Calu3 (cell line): ENCODE data around the gene NUDT22. TPM values are rescaled to one million over a fixed set of nuclear protein-coding genes. Genes with fewer than 3 reads are reported as not detected.

Experiments used
- BruUV-seq: library from RNA; stranded (reverse); fragments of 400-500 nt; replicated peaks from 2 replicates; lab custom pipeline; 2021; lab: Mats Ljungman, UMichigan
- CTCF ChIA-PET: fragments of 300-600 bp; sonication (Branson Sonifier 250); formaldehyde crosslinking; loops from one replicate; lab custom pipeline; 2022; ENCODE audit warnings: antibody characterized with exemption; lab: Charles Lee
- DNase-seq: peaks from one replicate; pipeline ENCODE4 v3.0.0; 2022
- H3K27ac Mint-ChIP-seq: one replicate; pipeline ENCODE4 v1.8.0; 2022; ENCODE audit warnings: mixed read lengths; ENCODE audit not compliant: unreplicated experiment
- H3K27me3 Mint-ChIP-seq: one replicate; pipeline ENCODE4 v1.8.0; 2022; ENCODE audit warnings: mixed read lengths; ENCODE audit not compliant: unreplicated experiment
- H3K36me3 Mint-ChIP-seq: one replicate; pipeline ENCODE4 v1.8.0; 2022; ENCODE audit warnings: mild to moderate bottlenecking, moderate library complexity, mixed read lengths; ENCODE audit not compliant: insufficient read depth, unreplicated experiment
- H3K4me1 Mint-ChIP-seq: one replicate; pipeline ENCODE4 v1.8.0; 2022; ENCODE audit warnings: mild to moderate bottlenecking, low read depth, mixed read lengths; ENCODE audit not compliant: unreplicated experiment
- H3K4me3 Mint-ChIP-seq: one replicate; pipeline ENCODE4 v1.8.0; 2022; ENCODE audit warnings: mild to moderate bottlenecking, low read depth, moderate library complexity, mixed read lengths; ENCODE audit not compliant: unreplicated experiment
- H3K9me3 Mint-ChIP-seq: one replicate; pipeline ENCODE4 v1.8.0; 2022; ENCODE audit warnings: low read depth, mixed read lengths; ENCODE audit not compliant: unreplicated experiment
- intact Hi-C: fragments of 100-400 bp; cut with micrococcal nuclease; formaldehyde crosslinking; loops from one replicate; pipeline ENCODE4 v1.10.0; 2022; ENCODE audit not compliant: unreplicated experiment
- total RNA-seq: library from RNA; stranded (reverse); gene quantifications from 2 replicates; pipeline ENCODE4 v1.2.3, GENCODE V29; 2022
- TF ChIP-seq, protein P1 (sequence below): fragments of 200-600 bp; IDR thresholded peaks from one replicate; pipeline ENCODE4 v1.8.0; 2022; ENCODE audit warnings: antibody characterized with exemption; ENCODE audit not compliant: unreplicated experiment

NUDT22 gene
- total RNA-seq, 1 experiment from 2014 or later, result 58.7 TPM

DNA sequence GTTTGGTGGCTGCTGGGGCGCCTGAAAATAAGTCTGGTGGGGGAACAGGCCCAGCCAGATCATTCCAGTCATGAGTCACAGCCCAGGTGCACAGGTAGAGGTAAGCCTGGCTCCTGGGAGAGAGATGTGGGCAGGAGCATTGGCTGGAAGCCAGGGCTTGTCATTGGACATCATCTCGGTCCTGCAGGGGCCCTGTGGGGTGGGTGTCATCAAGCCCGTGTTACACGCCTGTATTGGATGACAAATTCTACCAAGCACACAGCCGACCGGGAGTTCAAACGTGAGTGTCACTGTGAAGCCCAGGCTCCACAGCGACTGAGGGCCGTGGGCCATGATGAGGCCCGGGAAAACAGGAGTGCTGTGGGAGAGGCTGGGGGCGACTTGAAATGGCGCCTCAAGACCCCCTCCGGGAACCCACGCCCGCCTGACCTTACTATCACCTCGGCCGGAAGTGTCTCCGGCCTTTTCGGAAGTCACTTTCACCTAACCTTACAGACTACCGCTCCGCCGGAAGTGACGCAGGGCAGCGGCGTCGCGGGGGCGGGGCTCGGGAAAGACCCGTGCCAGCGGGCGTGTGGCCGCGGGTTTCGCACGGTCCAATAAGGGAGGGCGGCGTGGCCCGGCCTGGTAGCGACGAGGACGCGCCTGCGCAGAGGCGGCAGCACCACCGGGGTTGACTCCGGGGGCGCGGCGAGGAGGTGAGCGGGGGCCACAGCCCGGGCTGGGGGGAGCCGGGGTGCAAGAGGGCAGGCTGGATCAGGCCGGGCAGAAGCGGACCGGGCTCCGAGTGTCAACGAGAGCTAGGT is 14.6 kb downstream of the NUDT22 start, which contains the start of gene FKBP2:
Gene FKBP2, plus strand, starts transcription at position 661 of the 806 bp plus-strand sequence. CDS start 1,293 bp downstream, outside the sequence.
- TF ChIP-seq, protein P1, sequence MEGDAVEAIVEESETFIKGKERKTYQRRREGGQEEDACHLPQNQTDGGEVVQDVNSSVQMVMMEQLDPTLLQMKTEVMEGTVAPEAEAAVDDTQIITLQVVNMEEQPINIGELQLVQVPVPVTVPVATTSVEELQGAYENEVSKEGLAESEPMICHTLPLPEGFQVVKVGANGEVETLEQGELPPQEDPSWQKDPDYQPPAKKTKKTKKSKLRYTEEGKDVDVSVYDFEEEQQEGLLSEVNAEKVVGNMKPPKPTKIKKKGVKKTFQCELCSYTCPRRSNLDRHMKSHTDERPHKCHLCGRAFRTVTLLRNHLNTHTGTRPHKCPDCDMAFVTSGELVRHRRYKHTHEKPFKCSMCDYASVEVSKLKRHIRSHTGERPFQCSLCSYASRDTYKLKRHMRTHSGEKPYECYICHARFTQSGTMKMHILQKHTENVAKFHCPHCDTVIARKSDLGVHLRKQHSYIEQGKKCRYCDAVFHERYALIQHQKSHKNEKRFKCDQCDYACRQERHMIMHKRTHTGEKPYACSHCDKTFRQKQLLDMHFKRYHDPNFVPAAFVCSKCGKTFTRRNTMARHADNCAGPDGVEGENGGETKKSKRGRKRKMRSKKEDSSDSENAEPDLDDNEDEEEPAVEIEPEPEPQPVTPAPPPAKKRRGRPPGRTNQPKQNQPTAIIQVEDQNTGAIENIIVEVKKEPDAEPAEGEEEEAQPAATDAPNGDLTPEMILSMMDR, result no peak
- Mint-ChIP-seq H3K4me1 (peaks cover 42% of the 10 kb centered on the region), H3K27me3 (no peaks in the 10 kb centered on the region), H3K4me3 (peak within 1 kb of the TSS; percentile 96), H3K36me3 (peaks cover 95% of the 10 kb centered on the region), H3K9me3 (no peaks in the 10 kb centered on the region), H3K27ac (peak within 1 kb of the TSS; percentile 89)
- CTCF ChIA-PET, result interaction anchor here (1.1 kb wide), 2 partner anchors 11 to 28 kb away, joined by 3 to 8 read pairs; partner anchors contain the start of gene PLCB3
- TSS peak; percentile 28 for BruUV-seq
- peak; percentile 98 for DNase-seq
- intact Hi-C loops, result loop anchor here (10.0 kb wide), 1 partner anchor 64 kb away; the partner anchor contains the start of genes CATSPERZ and ESRRA

DNA sequence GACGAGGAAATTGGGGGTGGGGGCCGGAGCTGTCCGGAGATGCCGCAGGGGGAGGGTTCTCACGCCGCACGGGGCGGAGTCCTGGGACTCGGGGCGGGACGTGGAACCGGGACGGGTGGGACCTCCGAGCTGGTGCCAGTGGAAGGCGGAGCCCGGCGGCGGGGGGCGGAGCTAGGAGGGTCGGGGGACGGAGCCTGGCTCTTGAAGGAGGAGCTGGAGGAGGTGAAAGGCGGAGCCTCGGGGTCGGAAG is 15.1 kb downstream of the NUDT22 start:
- peaks cover 95% of the 10 kb centered on the region for H3K36me3 Mint-ChIP-seq
- peak overlapping the region; percentile 96 for H3K4me3 Mint-ChIP-seq
- no peaks in the 10 kb centered on the region for H3K27me3 Mint-ChIP-seq
- DNase-seq, result no peak
- TF ChIP-seq, protein P1, result no peak
- peak overlapping the region; percentile 89 for H3K27ac Mint-ChIP-seq
- H3K4me1 Mint-ChIP-seq, result peaks cover 42% of the 10 kb centered on the region
- H3K9me3 Mint-ChIP-seq, result no peaks in the 10 kb centered on the region
- no TSS peak for BruUV-seq
- intact Hi-C loops, result loop anchor here (10.0 kb wide), 1 partner anchor 64 kb away; the partner anchor contains the start of genes CATSPERZ and ESRRA
- CTCF ChIA-PET, result interaction anchor here (1.1 kb wide), 2 partner anchors 11 to 28 kb away, joined by 3 to 8 read pairs; partner anchors contain the start of gene PLCB3

DNA sequence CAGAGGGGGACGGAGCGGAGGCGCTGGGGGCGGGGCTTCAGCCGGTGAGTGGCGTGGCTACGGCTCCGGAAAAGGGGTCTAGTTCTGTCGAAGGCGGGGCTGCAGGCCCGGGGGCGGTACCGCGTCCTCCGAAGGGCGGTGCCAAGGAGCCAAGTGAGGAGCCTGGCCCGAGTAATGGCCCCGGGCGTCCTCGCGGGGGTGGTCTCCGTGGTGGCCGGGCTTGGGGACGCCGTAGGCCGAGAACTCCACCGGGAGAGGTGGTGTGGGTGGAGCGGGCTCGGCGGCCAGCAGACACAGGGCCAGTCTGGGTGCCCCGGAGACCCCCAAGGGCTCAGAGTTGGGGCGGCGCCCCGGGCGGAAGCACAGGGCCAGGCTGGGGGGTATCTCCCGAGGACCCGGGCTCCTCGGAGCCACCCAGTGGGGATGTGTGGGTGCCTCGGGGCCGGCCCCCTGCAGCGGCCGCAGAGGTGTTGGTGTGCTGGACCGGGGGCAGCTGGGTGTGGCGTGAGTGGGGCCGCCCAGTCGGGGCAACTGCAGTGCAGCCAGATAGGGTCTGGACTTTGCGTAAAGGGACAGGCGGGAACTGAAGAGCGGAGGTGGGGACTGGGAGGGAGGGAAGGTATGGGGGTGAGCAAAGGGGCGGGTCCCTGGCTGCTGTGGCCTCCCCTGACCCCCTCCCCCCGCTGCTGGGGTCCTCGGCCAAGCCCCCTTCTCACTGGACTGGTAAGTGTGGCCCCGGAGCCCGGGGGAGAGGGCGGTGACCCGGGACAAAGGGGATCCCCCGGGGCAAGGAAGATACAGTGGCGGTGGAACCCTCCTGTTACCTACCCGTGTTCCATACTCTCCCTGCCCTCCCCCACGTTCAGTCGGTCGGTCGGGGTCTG is 15.7 kb downstream of the NUDT22 start:
- Mint-ChIP-seq H3K4me3 (peak overlapping the region; percentile 96), H3K36me3 (peaks cover 95% of the 10 kb centered on the region), H3K27me3 (no peaks in the 10 kb centered on the region), H3K27ac (peak overlapping the region; percentile 89), H3K4me1 (peaks cover 39% of the 10 kb centered on the region), H3K9me3 (no peaks in the 10 kb centered on the region)
- BruUV-seq, result no TSS peak
- DNase-seq, result peak; percentile 100
- intact Hi-C loops, result loop anchor here (10.0 kb wide), 1 partner anchor 63 kb away; the partner anchor contains the start of genes CATSPERZ and ESRRA
- TF ChIP-seq, protein P1, result peak; percentile 12
- CTCF ChIA-PET, result interaction anchor here (1.1 kb wide), 2 partner anchors 10 to 27 kb away, joined by 3 to 8 read pairs; partner anchors contain the start of gene PLCB3
